SK-N-SH (cell line): ENCODE results near the gene ERN1.

Experiments
- NRF1 ChIP-seq: IDR thresholded peaks from 2 replicates; pipeline ENCODE4 v1.6.1; 2012; ENCODE audit warnings: low read depth, mild to moderate bottlenecking, low read length
- RCOR1 ChIP-seq: fragments of 150-350 bp; IDR thresholded peaks from 2 replicates; pipeline ENCODE4 v1.6.1; 2017; ENCODE audit warnings: antibody characterized with exemption, low read length
- TF ChIP-seq, protein P1 (sequence below): fragments of 200-600 bp; sonication (generic); IDR thresholded peaks from 2 replicates; pipeline ENCODE4 v1.6.1; 2017; ENCODE audit warnings: antibody characterized with exemption, mild to moderate bottlenecking, moderate library complexity
- TF ChIP-seq, protein P2 (sequence below): IDR thresholded peaks from 2 replicates; pipeline ENCODE4 v1.4.0; 2012; ENCODE audit warnings: low read depth

DNA sequence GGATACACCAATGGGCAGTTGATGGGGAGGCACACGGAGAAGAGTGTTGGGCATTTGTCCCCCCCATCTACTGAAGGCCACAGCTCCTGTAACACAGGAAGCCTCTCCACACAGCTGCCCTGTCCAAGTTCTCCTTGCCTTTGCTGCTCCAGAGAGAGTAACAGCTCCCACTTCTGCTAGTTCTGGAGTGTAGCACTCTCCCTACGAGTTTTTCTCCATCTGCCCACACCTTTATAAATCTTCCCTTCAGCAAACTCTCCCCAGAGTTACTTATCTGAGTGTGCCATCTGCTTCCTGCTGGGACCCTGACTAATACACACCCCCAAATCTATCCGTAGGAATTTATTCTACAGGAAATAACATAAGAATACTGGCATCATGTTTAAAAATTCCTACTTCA lies 42.6 kb upstream of the ERN1 start:
- TF ChIP-seq, protein P1, sequence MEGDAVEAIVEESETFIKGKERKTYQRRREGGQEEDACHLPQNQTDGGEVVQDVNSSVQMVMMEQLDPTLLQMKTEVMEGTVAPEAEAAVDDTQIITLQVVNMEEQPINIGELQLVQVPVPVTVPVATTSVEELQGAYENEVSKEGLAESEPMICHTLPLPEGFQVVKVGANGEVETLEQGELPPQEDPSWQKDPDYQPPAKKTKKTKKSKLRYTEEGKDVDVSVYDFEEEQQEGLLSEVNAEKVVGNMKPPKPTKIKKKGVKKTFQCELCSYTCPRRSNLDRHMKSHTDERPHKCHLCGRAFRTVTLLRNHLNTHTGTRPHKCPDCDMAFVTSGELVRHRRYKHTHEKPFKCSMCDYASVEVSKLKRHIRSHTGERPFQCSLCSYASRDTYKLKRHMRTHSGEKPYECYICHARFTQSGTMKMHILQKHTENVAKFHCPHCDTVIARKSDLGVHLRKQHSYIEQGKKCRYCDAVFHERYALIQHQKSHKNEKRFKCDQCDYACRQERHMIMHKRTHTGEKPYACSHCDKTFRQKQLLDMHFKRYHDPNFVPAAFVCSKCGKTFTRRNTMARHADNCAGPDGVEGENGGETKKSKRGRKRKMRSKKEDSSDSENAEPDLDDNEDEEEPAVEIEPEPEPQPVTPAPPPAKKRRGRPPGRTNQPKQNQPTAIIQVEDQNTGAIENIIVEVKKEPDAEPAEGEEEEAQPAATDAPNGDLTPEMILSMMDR: no peak
- TF ChIP-seq, protein P2, sequence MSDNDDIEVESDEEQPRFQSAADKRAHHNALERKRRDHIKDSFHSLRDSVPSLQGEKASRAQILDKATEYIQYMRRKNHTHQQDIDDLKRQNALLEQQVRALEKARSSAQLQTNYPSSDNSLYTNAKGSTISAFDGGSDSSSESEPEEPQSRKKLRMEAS: no peak
- TF ChIP-seq RCOR1 (no peak), NRF1 (no peak)
